Stimulated activated CD8-positive, alpha-beta memory T cell treated with anti-CD3 and anti-CD28 coated beads, Interleukin-12 subunit alpha, Interleukin-12 subunit beta, amount 100 ng/mL, for 24 hours (primary cell): ENCODE results near the gene SLCO4C1.

ENCODE experiments used
- DNase-seq: peaks from one replicate; pipeline ENCODE4 v3.0.0-alpha.2; 2020; ENCODE audit errors: extremely low read depth

SLCO4C1 gene

GRCh38 chr5:102270036-102270435 is 26.0 kb downstream of the SLCO4C1 start:
- DNase-seq, result no peak

- no peak for DNase-seq
Measured at GRCh38 chr5:102262688-102263087, 33.4 kb downstream of the SLCO4C1 start.

- DNase-seq, result no peak
Measured at GRCh38 chr5:102249381-102249780, 46.7 kb downstream of the SLCO4C1 start.

- no peak for DNase-seq
Measured at GRCh38 chr5:102243213-102243612, 52.9 kb downstream of the SLCO4C1 start.

- no peak for DNase-seq
Measured at GRCh38 chr5:102241809-102242421, 54.2 kb downstream of the SLCO4C1 start.

- DNase-seq, result no peak
Measured at GRCh38 chr5:102231693-102232619, 64.1 kb downstream of the SLCO4C1 start.

GRCh38 chr5:102229685-102230084 is 66.4 kb downstream of the SLCO4C1 start:
- no peak for DNase-seq

GRCh38 chr5:102226321-102226720 is 69.8 kb downstream of the SLCO4C1 start:
- no peak for DNase-seq

- no peak for DNase-seq
Measured at GRCh38 chr5:102223542-102224477, 72.3 kb downstream of the SLCO4C1 start.

- DNase-seq, result no peak
Measured at GRCh38 chr5:102222772-102223171, 73.3 kb downstream of the SLCO4C1 start.

GRCh38 chr5:102221949-102222348 is 74.1 kb downstream of the SLCO4C1 start:
- DNase-seq, result no peak

GRCh38 chr5:102218159-102218558 is 77.9 kb downstream of the SLCO4C1 start:
- DNase-seq, result no peak

GRCh38 chr5:102216678-102217077 is 79.4 kb downstream of the SLCO4C1 start:
- DNase-seq, result no peak

GRCh38 chr5:102211165-102211564 is 84.9 kb downstream of the SLCO4C1 start:
- DNase-seq, result no peak

GRCh38 chr5:102200861-102201260 is 95.2 kb downstream of the SLCO4C1 start:
- no peak for DNase-seq

GRCh38 chr5:102196481-102196880 is 99.6 kb downstream of the SLCO4C1 start:
- DNase-seq, result no peak
